ENCODE measurements around the gene FSHR. TPM values are rescaled to one million over a fixed set of nuclear protein-coding genes. Genes with fewer than 3 reads are reported as not detected.

Gene FSHR
- total and polyA plus RNA-seq, 2 of the 8 experiments (the other 6 are each of a cell fraction or from before 2014, with no cell fraction given) = not detected

DNA sequence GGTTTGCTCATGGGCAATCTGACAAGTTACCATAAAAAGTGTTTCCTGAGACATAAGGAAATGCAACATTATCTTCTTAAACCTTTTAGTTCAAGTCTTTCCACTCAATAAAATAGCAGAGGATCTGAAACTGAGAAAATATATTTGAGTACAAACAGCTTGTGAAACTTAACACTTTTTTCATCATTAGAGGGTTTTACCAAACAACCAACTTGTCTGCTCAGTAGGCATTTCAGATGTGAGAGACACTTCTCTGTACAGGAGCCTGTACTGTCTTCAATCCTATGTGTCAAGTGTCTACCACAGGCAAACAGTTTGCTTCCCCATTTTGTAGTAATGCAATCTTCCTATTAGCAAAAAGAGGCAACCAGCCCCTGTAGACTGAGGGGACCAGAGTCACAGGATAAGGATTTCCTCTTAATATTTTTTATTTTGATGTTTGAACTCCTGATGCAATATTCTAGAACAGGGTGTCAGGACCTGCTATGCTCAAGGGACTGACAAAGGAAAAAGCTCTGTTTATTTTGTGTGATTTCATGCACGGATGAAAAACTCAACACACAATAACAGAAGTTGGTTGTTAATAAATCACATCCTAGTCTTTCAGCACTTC is 239.7 kb downstream of the FSHR start (continued):
- TF ChIP-seq TAF7 (optimal IDR thresholded peaks at IDR 0.05; ENCODE audit: borderline replicate concordance, low read depth, low read length) (no peak), GABPA (IDR thresholded peaks at IDR 0.05; ENCODE audit: borderline replicate concordance, insufficient read depth, low read length) (no peak), SP4 (IDR thresholded peaks at IDR 0.05; ENCODE audit: low read length) (no peak), CBX8 (IDR thresholded peaks at IDR 0.05; ENCODE audit: borderline replicate concordance, low read depth, low read length) (no peak), CTBP2 (IDR thresholded peaks at IDR 0.05; ENCODE audit: borderline replicate concordance, insufficient read depth, insufficient read length, low read length) (no peak), CHD1 (IDR thresholded peaks at IDR 0.05; ENCODE audit: low read depth, low read length) (no peak), KDM4A (IDR thresholded peaks at IDR 0.05; ENCODE audit: low read depth, low read length, severe bottlenecking) (no peak), POLR2AphosphoS5 (IDR thresholded peaks at IDR 0.05; ENCODE audit: low read depth, low read length) (no peak), NANOG (IDR thresholded peaks at IDR 0.05; ENCODE audit: insufficient read depth, low read depth, low read length, poor library complexity, severe bottlenecking) (no peak)

Small RNAs within 50 kb of the gene (microRNA-seq; reads per million reads assigned to microRNA genes)
- gene MIR548BA (ENCODE audit: borderline microRNAs expressed in 2 of 2, borderline number of aligned reads in 2 of 2, borderline replicate concordance in 1 of 2) = 0 reads per million in 2 experiments

Small RNAs within 50 kb of the gene (small RNA-seq; reads per million reads assigned to genes)
- gene MIR548BA (ENCODE audit: insufficient read depth) = not detected
